ENCODE measurements around the gene KCTD16. TPM values are rescaled to one million over a fixed set of nuclear protein-coding genes. Genes with fewer than 3 reads are reported as not detected.

KCTD16 gene
- total RNA-seq, 4 donors from 2014 or later, result under 0.01 to 1.7 (median 0.18) TPM

- TF ChIP-seq CTCF (IDR thresholded peaks at IDR 0.05), result no peak
- no peak for TF ChIP-seq POLR2A (IDR thresholded peaks at IDR 0.05)
- H3K9me3 ChIP-seq, result no peaks in the 10 kb centered on the region
- H3K4me1 ChIP-seq, result no peaks in the 10 kb centered on the region
- no peak overlapping the region for H3K4me3 ChIP-seq
- no peak for DNase-seq
- no peaks in the 10 kb centered on the region for H3K27me3 ChIP-seq
- no peaks in the 10 kb centered on the region for H3K36me3 ChIP-seq
- H3K27ac ChIP-seq, result no peak overlapping the region
Measured at GRCh38 chr5:144331361-144331760, 160.7 kb downstream of the KCTD16 start.

- H3K9me3 ChIP-seq, result no peaks in the 10 kb centered on the region
- no peaks in the 10 kb centered on the region for H3K36me3 ChIP-seq
- TF ChIP-seq POLR2A (IDR thresholded peaks at IDR 0.05) (no peak), CTCF (IDR thresholded peaks at IDR 0.05) (no peak)
- DNase-seq, result no peak
- H3K4me3 ChIP-seq, result no peak overlapping the region
- H3K4me1 ChIP-seq, result no peaks in the 10 kb centered on the region
- no peak overlapping the region for H3K27ac ChIP-seq
- H3K27me3 ChIP-seq, result no peaks in the 10 kb centered on the region
Measured at GRCh38 chr5:144332265-144332664, 161.6 kb downstream of the KCTD16 start.

- H3K4me1 ChIP-seq, result no peaks in the 10 kb centered on the region
- H3K9me3 ChIP-seq, result no peaks in the 10 kb centered on the region
- H3K36me3 ChIP-seq, result no peaks in the 10 kb centered on the region
- no peaks in the 10 kb centered on the region for H3K27me3 ChIP-seq
- DNase-seq, result no peak
- H3K4me3 ChIP-seq, result no peak overlapping the region
- no peak overlapping the region for H3K27ac ChIP-seq
- TF ChIP-seq POLR2A (IDR thresholded peaks at IDR 0.05) (no peak), CTCF (IDR thresholded peaks at IDR 0.05) (no peak)
Measured at GRCh38 chr5:144333336-144333920, 162.8 kb downstream of the KCTD16 start.

- Histone ChIP-seq H3K27me3 (no peaks in the 10 kb centered on the region), H3K27ac (no peak overlapping the region), H3K36me3 (no peaks in the 10 kb centered on the region), H3K9me3 (no peaks in the 10 kb centered on the region), H3K4me1 (no peaks in the 10 kb centered on the region), H3K4me3 (no peak overlapping the region)
- DNase-seq, result no peak
- TF ChIP-seq CTCF (IDR thresholded peaks at IDR 0.05) (no peak), POLR2A (IDR thresholded peaks at IDR 0.05) (no peak)
Measured at GRCh38 chr5:144335561-144335960, 164.9 kb downstream of the KCTD16 start.

GRCh38 chr5:144336191-144336961 lies 165.7 kb downstream of the KCTD16 start:
- H3K27me3 ChIP-seq, result no peaks in the 10 kb centered on the region
- H3K4me1 ChIP-seq, result no peaks in the 10 kb centered on the region
- no peak overlapping the region for H3K4me3 ChIP-seq
- DNase-seq, result no peak
- no peak overlapping the region for H3K27ac ChIP-seq
- TF ChIP-seq POLR2A (IDR thresholded peaks at IDR 0.05), result no peak
- TF ChIP-seq CTCF (IDR thresholded peaks at IDR 0.05), result no peak
- H3K36me3 ChIP-seq, result no peaks in the 10 kb centered on the region
- no peaks in the 10 kb centered on the region for H3K9me3 ChIP-seq

All from Peyer's patch (tissue), 4 donors.